ENCODE results near the gene CLEC20A. TPM values are rescaled to one million over a fixed set of nuclear protein-coding genes. Genes with fewer than 3 reads are reported as not detected.

The CLEC20A gene
- total RNA-seq, 1 experiment from 2014 or later: not detected

DNA sequence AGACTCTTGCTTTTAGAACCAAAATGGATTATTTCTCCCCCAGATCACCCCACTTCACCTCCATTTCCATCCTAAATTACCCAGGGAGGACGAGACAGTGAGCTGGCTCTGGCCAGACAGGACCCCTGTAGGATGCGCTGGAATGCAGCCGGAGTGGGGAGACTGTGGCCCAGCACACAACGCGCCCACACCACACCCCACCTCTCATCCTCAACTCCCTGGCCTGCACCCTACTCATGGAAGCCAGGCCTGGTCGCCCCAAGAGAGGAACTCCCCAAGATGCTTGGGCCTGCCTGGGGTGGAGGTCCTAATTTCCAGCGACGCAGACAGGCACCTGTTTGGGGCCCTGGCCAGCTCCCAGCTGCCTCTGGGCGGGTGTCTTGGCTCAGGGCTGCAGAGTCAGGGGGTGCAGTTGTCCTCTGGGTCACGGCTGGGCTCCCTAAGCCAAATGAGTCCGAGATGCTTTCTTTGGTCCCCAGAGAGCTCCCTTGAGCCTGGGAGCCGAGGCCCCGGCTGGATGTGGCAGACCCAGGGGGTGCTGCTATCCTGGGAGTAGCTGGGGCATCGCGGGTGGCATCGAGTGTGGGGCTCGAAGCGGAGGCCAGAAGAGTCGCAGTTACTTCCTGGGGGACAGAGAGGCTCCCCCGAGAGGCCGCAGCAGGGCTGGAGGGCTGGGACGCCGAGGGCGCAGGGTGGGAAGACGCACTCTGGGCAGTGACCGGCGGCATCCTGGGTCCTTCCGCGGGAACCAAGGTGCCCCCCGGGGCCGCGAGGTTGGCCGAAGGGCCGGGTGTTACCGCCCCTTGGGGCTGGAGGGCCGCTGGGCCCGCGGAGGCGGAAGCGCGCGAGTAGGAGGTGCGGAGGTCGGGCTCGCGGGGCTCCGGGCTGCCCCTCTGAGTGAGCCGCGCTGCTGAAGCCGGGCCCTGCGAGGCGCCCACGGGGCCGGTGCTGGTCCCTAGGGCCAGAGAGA, 10.4 kb downstream of the CLEC20A start:
- ChIA-PET CTCF (no interaction called here), POLR2A (ENCODE audit: unreplicated experiment) (no interaction called here)
- Histone ChIP-seq H4K20me1 (ENCODE audit: insufficient read depth) (no peaks in the 10 kb centered on the region), H3K4me1 (replicated peaks; ENCODE audit: insufficient read depth) (no peaks in the 10 kb centered on the region), H3K79me2 (ENCODE audit: low read depth) (no peaks in the 10 kb centered on the region), H3K27me3 (ENCODE audit: insufficient read depth, low read depth) (no peaks in the 10 kb centered on the region), H3K9me3 (ENCODE audit: insufficient read depth, low read depth) (no peaks in the 10 kb centered on the region), H3K9me2 (ENCODE audit: insufficient read depth) (no peaks in the 10 kb centered on the region), H3K4me3 (no peak overlapping the region), H3K27ac (no peak overlapping the region), H2AFZ (no peak overlapping the region), H3K36me3 (ENCODE audit: low read depth) (no peaks in the 10 kb centered on the region), H3F3A (ENCODE audit: insufficient read depth, low read depth) (no peaks in the 10 kb centered on the region), H3K4me2 (no peak overlapping the region)
- BruUV-seq (replicated peaks): no TSS peak
- intact Hi-C loops (cut with micrococcal nuclease; ENCODE audit: unreplicated experiment): no loop called here
- DNase-seq: no peak
- TF ChIP-seq, protein P1, sequence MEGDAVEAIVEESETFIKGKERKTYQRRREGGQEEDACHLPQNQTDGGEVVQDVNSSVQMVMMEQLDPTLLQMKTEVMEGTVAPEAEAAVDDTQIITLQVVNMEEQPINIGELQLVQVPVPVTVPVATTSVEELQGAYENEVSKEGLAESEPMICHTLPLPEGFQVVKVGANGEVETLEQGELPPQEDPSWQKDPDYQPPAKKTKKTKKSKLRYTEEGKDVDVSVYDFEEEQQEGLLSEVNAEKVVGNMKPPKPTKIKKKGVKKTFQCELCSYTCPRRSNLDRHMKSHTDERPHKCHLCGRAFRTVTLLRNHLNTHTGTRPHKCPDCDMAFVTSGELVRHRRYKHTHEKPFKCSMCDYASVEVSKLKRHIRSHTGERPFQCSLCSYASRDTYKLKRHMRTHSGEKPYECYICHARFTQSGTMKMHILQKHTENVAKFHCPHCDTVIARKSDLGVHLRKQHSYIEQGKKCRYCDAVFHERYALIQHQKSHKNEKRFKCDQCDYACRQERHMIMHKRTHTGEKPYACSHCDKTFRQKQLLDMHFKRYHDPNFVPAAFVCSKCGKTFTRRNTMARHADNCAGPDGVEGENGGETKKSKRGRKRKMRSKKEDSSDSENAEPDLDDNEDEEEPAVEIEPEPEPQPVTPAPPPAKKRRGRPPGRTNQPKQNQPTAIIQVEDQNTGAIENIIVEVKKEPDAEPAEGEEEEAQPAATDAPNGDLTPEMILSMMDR (conservative IDR thresholded peaks at IDR 0.05): no peak
- TF ChIP-seq EZH2 (IDR thresholded peaks at IDR 0.05; ENCODE audit: low read depth): no peak

DNA sequence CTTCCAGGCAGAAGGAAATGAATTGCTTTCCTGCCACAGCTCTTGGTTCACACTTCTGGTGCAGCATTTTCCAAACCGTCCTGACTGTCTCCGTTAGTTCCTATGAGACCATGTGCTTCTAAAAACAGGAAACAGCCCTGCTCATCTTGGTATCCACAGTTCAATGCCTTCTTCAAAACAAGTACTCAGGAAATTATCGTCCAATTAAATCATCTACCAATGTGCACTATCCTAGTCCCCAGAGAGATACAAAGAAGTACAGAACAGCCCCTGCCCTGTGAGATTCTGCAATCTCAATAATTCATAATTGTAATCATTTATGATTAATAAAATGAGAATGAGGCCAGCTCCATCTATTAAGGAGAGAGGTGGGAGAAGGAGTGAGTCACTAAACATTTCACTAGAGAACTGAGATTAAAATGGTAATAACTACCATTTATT, 11.2 kb downstream of the CLEC20A start:
- intact Hi-C loops (cut with micrococcal nuclease; ENCODE audit: unreplicated experiment): no loop called here
- no peaks in the 10 kb centered on the region for H3K27me3 ChIP-seq (ENCODE audit: insufficient read depth, low read depth)
- DNase-seq: no peak
- ChIA-PET CTCF (no interaction called here), POLR2A (ENCODE audit: unreplicated experiment) (no interaction called here)
- H3K79me2 ChIP-seq (ENCODE audit: low read depth): no peaks in the 10 kb centered on the region
- BruUV-seq (replicated peaks): no TSS peak
- no peaks in the 10 kb centered on the region for H3K36me3 ChIP-seq (ENCODE audit: low read depth)
- H3K9me3 ChIP-seq (ENCODE audit: insufficient read depth, low read depth): no peaks in the 10 kb centered on the region
- no peak overlapping the region for H3K4me3 ChIP-seq
- H3F3A ChIP-seq (ENCODE audit: insufficient read depth, low read depth): no peaks in the 10 kb centered on the region
- TF ChIP-seq, protein P1 (conservative IDR thresholded peaks at IDR 0.05): no peak
- no peak for TF ChIP-seq EZH2 (IDR thresholded peaks at IDR 0.05; ENCODE audit: low read depth)
- no peak overlapping the region for H3K27ac ChIP-seq
- no peak overlapping the region for H3K4me2 ChIP-seq
- H3K9me2 ChIP-seq (ENCODE audit: insufficient read depth): no peaks in the 10 kb centered on the region
- H4K20me1 ChIP-seq (ENCODE audit: insufficient read depth): no peaks in the 10 kb centered on the region
- no peaks in the 10 kb centered on the region for H3K4me1 ChIP-seq (replicated peaks; ENCODE audit: insufficient read depth)
- H2AFZ ChIP-seq: no peak overlapping the region

DNA sequence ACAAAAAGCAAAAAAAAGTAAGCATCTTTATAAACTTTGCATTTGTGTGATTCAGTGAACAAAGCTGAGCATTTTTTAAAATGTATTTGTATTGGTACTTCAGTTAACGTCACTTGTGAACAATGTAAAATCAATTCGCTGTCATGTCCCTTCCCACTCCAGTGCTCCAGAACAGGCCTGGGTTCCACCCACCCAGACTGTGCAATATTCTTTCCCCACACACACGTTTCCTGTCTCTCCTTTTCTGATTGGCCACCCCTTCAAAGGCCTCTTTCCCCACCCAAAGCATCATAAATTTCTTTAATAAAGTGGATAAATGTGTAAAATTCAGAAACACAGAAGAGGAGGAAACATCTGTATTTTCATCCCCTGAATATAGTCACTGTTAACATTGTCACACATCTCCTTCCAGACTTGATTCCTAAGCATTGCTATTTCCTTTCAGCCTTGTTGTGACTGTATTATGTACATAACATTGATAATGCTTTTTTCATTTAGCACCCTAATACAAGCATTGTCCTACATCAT, 12.0 kb downstream of the CLEC20A start:
- CTCF ChIA-PET: no interaction called here
- TF ChIP-seq, protein P1 (conservative IDR thresholded peaks at IDR 0.05): no peak
- no peak for TF ChIP-seq EZH2 (IDR thresholded peaks at IDR 0.05; ENCODE audit: low read depth)
- no peak overlapping the region for H3K27ac ChIP-seq

More for the DNA sequence above, 12.0 kb downstream of the CLEC20A start:
- BruUV-seq (replicated peaks): no TSS peak
- Histone ChIP-seq H3K9me2 (ENCODE audit: insufficient read depth) (no peaks in the 10 kb centered on the region), H3K4me3 (no peak overlapping the region), H3K79me2 (ENCODE audit: low read depth) (no peaks in the 10 kb centered on the region), H3K9me3 (ENCODE audit: insufficient read depth, low read depth) (no peaks in the 10 kb centered on the region), H4K20me1 (ENCODE audit: insufficient read depth) (no peaks in the 10 kb centered on the region), H3K27me3 (ENCODE audit: insufficient read depth, low read depth) (no peaks in the 10 kb centered on the region), H3K4me1 (replicated peaks; ENCODE audit: insufficient read depth) (no peaks in the 10 kb centered on the region), H2AFZ (no peak overlapping the region), H3K36me3 (ENCODE audit: low read depth) (no peaks in the 10 kb centered on the region), H3K4me2 (no peak overlapping the region), H3F3A (ENCODE audit: insufficient read depth, low read depth) (no peaks in the 10 kb centered on the region)
- POLR2A ChIA-PET (ENCODE audit: unreplicated experiment): no interaction called here
- intact Hi-C loops (cut with micrococcal nuclease; ENCODE audit: unreplicated experiment): no loop called here
- DNase-seq: no peak
